H1 (cell line): ENCODE results near the gene STXBP5. TPM values are rescaled to one million over a fixed set of nuclear protein-coding genes. Genes with fewer than 3 reads are reported as not detected.

Source experiments
- CTCF ChIA-PET: fragments of 300-600 bp; sonication (Branson Sonifier 250); formaldehyde crosslinking; loops from one replicate; lab custom pipeline; 2021; ENCODE audit not compliant: partially characterized antibody; lab: Charles Lee
- POLR2A ChIA-PET: fragments of 300-600 bp; sonication (Branson Sonifier 250); formaldehyde crosslinking; loops from one replicate; lab custom pipeline; 2021; ENCODE audit warnings: inconsistent platforms; ENCODE audit not compliant: partially characterized antibody; lab: Charles Lee
- DNase-seq, 2 experiments: peaks; one replicate each; pipeline versions ENCODE4 v3.0.0 to v3.0.0-alpha.2; 2010 to 2022; ENCODE audit warnings: low spot score in 2 of 2, low read depth in 1 of 2, mixed read lengths in 1 of 2
- FAIRE-seq: peaks from 2 replicates; lab custom pipeline; 2011; peaks lifted over from hg19 to GRCh38; lab: Jason Lieb, UNC
- H2AFZ ChIP-seq: 2 replicates; pipeline ENCODE4 v1.8.1; 2012; ENCODE audit warnings: low read length, inconsistent platforms
- H2AK5ac ChIP-seq: 2 replicates; pipeline ENCODE4 v1.6.1; 2013; ENCODE audit warnings: low read depth, low read length
- H2BK120ac ChIP-seq: replicated peaks from 2 replicates; pipeline ENCODE3; 2013; ENCODE audit warnings: low read depth, low read length, inconsistent platforms
- H2BK12ac ChIP-seq: 2 replicates; pipeline ENCODE4 v1.6.1; 2013; ENCODE audit warnings: low read depth, low read length
- H2BK15ac ChIP-seq: 2 replicates; pipeline ENCODE4 v1.6.1; 2013; ENCODE audit warnings: low read length
- H2BK20ac ChIP-seq: 2 replicates; pipeline ENCODE4 v1.6.1; 2013; ENCODE audit warnings: low read length
- H2BK5ac ChIP-seq: 2 replicates; pipeline ENCODE4 v1.6.1; 2013; ENCODE audit warnings: low read depth, low read length
- H3K14ac ChIP-seq: 2 replicates; pipeline ENCODE4 v1.6.1; 2013; ENCODE audit warnings: inconsistent platforms; ENCODE audit not compliant: insufficient read length
- H3K18ac ChIP-seq: 2 replicates; pipeline ENCODE4 v1.6.1; 2013; ENCODE audit warnings: low read length; ENCODE audit errors: extremely low read depth
- H3K23ac ChIP-seq: 2 replicates; pipeline ENCODE4 v1.6.1; 2013; ENCODE audit warnings: inconsistent platforms; ENCODE audit not compliant: insufficient read length
- H3K23me2 ChIP-seq: 2 replicates; pipeline ENCODE4 v1.6.1; 2013; ENCODE audit warnings: low read depth, low read length
- H3K27ac ChIP-seq: 2 replicates; pipeline ENCODE4 v1.6.1; 2011; ENCODE audit warnings: low read depth, low read length, inconsistent platforms
- H3K27me3 ChIP-seq, 4 experiments: replicated peaks in 1 of 4; 1 replicate in 1 of 4; 2 replicates in 3 of 4; pipeline versions ENCODE4 v1.6.1 to v1.8.1; 2011 to 2013; ENCODE audit warnings: low read length in 3 of 4, mild to moderate bottlenecking in 3 of 4, inconsistent platforms in 2 of 4, mixed read lengths in 2 of 4, moderate library complexity in 1 of 4; ENCODE audit not compliant: control insufficient read depth in 3 of 4, insufficient read depth in 3 of 4; ENCODE audit errors: extremely low read depth in 1 of 4
- H3K36me3 ChIP-seq, 4 experiments: 2 replicates each; pipeline versions ENCODE4 v1.6.1 to v1.8.1; 2011 to 2013; ENCODE audit warnings: mild to moderate bottlenecking in 4 of 4, low read length in 3 of 4, moderate library complexity in 2 of 4, control low read depth in 1 of 4, inconsistent platforms in 1 of 4; ENCODE audit not compliant: insufficient read depth in 4 of 4, control insufficient read depth in 2 of 4
- H3K4ac ChIP-seq: replicated peaks from 2 replicates; pipeline ENCODE3; 2013; ENCODE audit warnings: low read length, low read depth, mixed read lengths, inconsistent platforms; ENCODE audit not compliant: insufficient read length
- H3K4me1 ChIP-seq, 4 experiments: replicated peaks in 1 of 4; 1 replicate in 1 of 4; 2 replicates in 3 of 4; pipeline versions ENCODE4 v1.6.1 to v1.8.1; 2011 to 2013; ENCODE audit warnings: low read length in 3 of 4, inconsistent platforms in 2 of 4, mixed read lengths in 1 of 4; ENCODE audit not compliant: insufficient read depth in 4 of 4, control insufficient read depth in 3 of 4
- H3K4me2 ChIP-seq, 2 experiments: 2 replicates each; pipeline versions ENCODE4 v1.6.1 to v1.8.1; 2011 to 2013; ENCODE audit warnings: low read depth in 2 of 2, low read length in 2 of 2, control low read depth in 1 of 2, inconsistent platforms in 1 of 2, mild to moderate bottlenecking in 1 of 2; ENCODE audit not compliant: insufficient read depth in 1 of 2
- H3K4me3 ChIP-seq, 4 experiments: fragments of 200-600, 300-600 bp in 1 of 4; sonication (generic), shearing (Covaris generic), sonication (Bioruptor Twin) in 1 of 4; 2 replicates each; pipeline versions ENCODE4 v1.5.1 to v1.8.1; 2011 to 2016; ENCODE audit warnings: low read length in 4 of 4, low read depth in 3 of 4, control low read depth in 2 of 4, inconsistent platforms in 2 of 4, mild to moderate bottlenecking in 2 of 4, mixed read lengths in 1 of 4, moderate library complexity in 1 of 4; ENCODE audit not compliant: insufficient read depth in 2 of 4; ENCODE audit errors: extremely low read depth in 1 of 4
- H3K56ac ChIP-seq: replicated peaks from 2 replicates; pipeline ENCODE3; 2013; ENCODE audit warnings: low read depth, mild to moderate bottlenecking, mixed read lengths, low read length, inconsistent platforms; ENCODE audit not compliant: insufficient read length
- H3K79me1 ChIP-seq: 2 replicates; pipeline ENCODE4 v1.6.1; 2013; ENCODE audit warnings: low read depth, low read length, control low read depth
- H3K79me2 ChIP-seq, 2 experiments: 2 replicates each; pipeline versions ENCODE4 v1.6.1 to v1.8.1; 2012 to 2013; ENCODE audit warnings: low read length in 2 of 2, mild to moderate bottlenecking in 2 of 2, inconsistent platforms in 1 of 2; ENCODE audit not compliant: insufficient read depth in 2 of 2, control insufficient read depth in 1 of 2
- H3K9ac ChIP-seq, 4 experiments: replicated peaks in 1 of 4; 1 replicate in 1 of 4; 2 replicates in 3 of 4; pipeline versions ENCODE4 v1.6.1 to v1.8.1; 2011 to 2013; ENCODE audit warnings: low read depth in 3 of 4, low read length in 3 of 4, control low read depth in 2 of 4, mild to moderate bottlenecking in 2 of 4, moderate library complexity in 2 of 4, inconsistent platforms in 1 of 4; ENCODE audit errors: extremely low read depth in 1 of 4
- H3K9me3 ChIP-seq, 2 experiments: 2 replicates each; pipeline versions ENCODE4 v1.6.1 to v1.8.1; 2012 to 2013; ENCODE audit warnings: mild to moderate bottlenecking in 2 of 2, moderate library complexity in 2 of 2, control low read depth in 1 of 2, inconsistent platforms in 1 of 2, low read depth in 1 of 2, low read length in 1 of 2, mixed read lengths in 1 of 2; ENCODE audit not compliant: insufficient read depth in 2 of 2
- H4K20me1 ChIP-seq, 2 experiments: replicated peaks in 1 of 2; 2 replicates each; pipeline versions ENCODE3 to v1.8.1; 2011 to 2013; ENCODE audit warnings: inconsistent platforms in 2 of 2, low read length in 2 of 2, mild to moderate bottlenecking in 1 of 2; ENCODE audit not compliant: insufficient read depth in 2 of 2, control insufficient read depth in 1 of 2
- H4K5ac ChIP-seq: 2 replicates; pipeline ENCODE4 v1.6.1; 2013; ENCODE audit warnings: low read length, low read depth, mixed read lengths, inconsistent platforms; ENCODE audit not compliant: insufficient read length
- H4K8ac ChIP-seq: 2 replicates; pipeline ENCODE4 v1.8.0; 2013; ENCODE audit warnings: mild to moderate bottlenecking, moderate library complexity, low read length, inconsistent platforms; ENCODE audit not compliant: insufficient read depth; ENCODE audit errors: extremely low read depth
- H4K91ac ChIP-seq: replicated peaks from 2 replicates; pipeline ENCODE3; 2013; ENCODE audit warnings: low read length, mixed read lengths, inconsistent platforms; ENCODE audit not compliant: insufficient read length
- EP300 ChIP-seq, 2 experiments: IDR thresholded peaks; 1 replicate in 1 of 2; 2 replicates in 1 of 2; pipeline ENCODE4 v1.6.1; 2011 to 2012; ENCODE audit warnings: low read depth in 2 of 2, low read length in 2 of 2, mild to moderate bottlenecking in 2 of 2, borderline replicate concordance in 1 of 2, inconsistent platforms in 1 of 2, moderate library complexity in 1 of 2
- JUN ChIP-seq: IDR thresholded peaks from 2 replicates; pipeline ENCODE4 v1.6.1; 2011; ENCODE audit warnings: low read depth, mild to moderate bottlenecking, improper control_type of control experiment, low read length
- RFX5 ChIP-seq: IDR thresholded peaks from 2 replicates; pipeline ENCODE4 v1.6.1; 2011; ENCODE audit warnings: low read depth, low read length, improper control_type of control experiment, borderline replicate concordance
- TBP ChIP-seq: IDR thresholded peaks from 2 replicates; pipeline ENCODE4 v1.6.1; 2011; ENCODE audit warnings: low read depth, low read length, improper control_type of control experiment
- WGBS, 2 experiments: shearing (Covaris generic) in 1 of 2; methylation state at CpG; one replicate each; pipeline versions ENCODE4 v1.1.6 to v1.1.7; 2013 to 2015; ENCODE audit warnings: low lambda C conversion rate in 2 of 2, mixed read lengths in 2 of 2, inconsistent platforms in 1 of 2, low coverage in 1 of 2, missing lambda C conversion rate in 1 of 2; ENCODE audit not compliant: insufficient replicate concordance in 2 of 2, insufficient coverage in 1 of 2, insufficient read length in 1 of 2; ENCODE audit errors: extremely low coverage in 1 of 2, missing lambda C conversion rate in 1 of 2; 5-methylcytosine and 5-hydroxymethylcytosine counted together
- polyA plus RNA-seq, 7 experiments: library from polyadenylated mRNA; depleted of rRNA in 3 of 7; stranded (reverse) in 5 of 7; unstranded in 2 of 7; fragments of >200 nt in 5 of 7; fragments of 200-250 nt in 2 of 7; gene quantifications; 1 replicate in 5 of 7; 2 replicates in 1 of 7; 4 replicates in 1 of 7; pipeline versions ENCODE4 v1.2.1 to v1.2.3, GENCODE V29; 2011 to 2013; ENCODE audit warnings: missing spikeins in 2 of 7, mixed read lengths in 2 of 7
- total RNA-seq: library from RNA; stranded (reverse); fragmentation: NEBNext Ultra II Directional; extraction: Animal tissue kit (Norgen Biotek cat#: 25700); gene quantifications from 2 replicates; pipeline ENCODE4 v1.2.1, GENCODE V29; 2021
- TF ChIP-seq, protein P1 (sequence below), 3 experiments: IDR thresholded peaks; 1 replicate in 2 of 3; 2 replicates in 1 of 3; pipeline versions ENCODE4 v1.5.1 to v1.6.1; 2011; ENCODE audit warnings: low read length in 3 of 3, mild to moderate bottlenecking in 3 of 3, inconsistent platforms in 2 of 3, low read depth in 1 of 3, moderate library complexity in 1 of 3; ENCODE audit not compliant: insufficient read depth in 1 of 3; ENCODE audit errors: control extremely low read depth in 1 of 3

The STXBP5 gene
- total and polyA plus RNA-seq, 2 of the 8 experiments (the other 6 are each of a cell fraction or from before 2014, with no cell fraction given) = 2.7 to 10.8 TPM

DNA sequence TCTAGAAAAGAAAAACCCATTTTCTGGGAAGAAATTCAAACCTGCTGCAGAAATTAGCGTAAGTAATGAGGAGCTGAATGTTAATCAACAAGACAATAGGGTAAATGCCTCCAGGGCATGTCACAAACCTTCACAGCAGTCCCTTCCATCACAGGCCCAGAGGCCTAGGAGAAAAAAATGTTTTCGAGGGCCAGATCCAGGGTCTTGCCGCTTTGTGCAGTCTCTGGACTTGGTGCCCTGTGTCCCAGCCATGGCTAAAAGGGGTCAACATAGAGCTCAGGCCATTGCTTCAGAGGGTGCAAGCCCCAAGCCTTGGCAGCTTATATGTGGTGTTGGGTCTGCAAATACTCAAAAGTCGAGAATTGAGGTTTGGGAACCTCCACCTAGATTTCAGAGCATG is 99.8 kb downstream of the STXBP5 start:
- Histone ChIP-seq H3K23ac (no peak overlapping the region), H3K4me2 (no peak overlapping the region), H4K20me1 (no peaks in the 10 kb centered on the region), H2BK12ac (no peak overlapping the region), H3K4ac (no peak overlapping the region), H3K27me3 (no peaks in the 10 kb centered on the region), H2AK5ac (no peak overlapping the region), H3K18ac (no peak overlapping the region), H4K91ac (no peak overlapping the region), H3K23me2 (no peaks in the 10 kb centered on the region), H3K79me1 (no peaks in the 10 kb centered on the region), H3K79me2 (no peaks in the 10 kb centered on the region), H2BK15ac (no peak overlapping the region), H2AFZ (no peak overlapping the region), H4K5ac (no peak overlapping the region), H2BK5ac (no peak overlapping the region), H2BK120ac (no peak overlapping the region), H3K56ac (no peak overlapping the region), H3K36me3 (peaks cover 0 to 18% (median 5%) of the 10 kb centered on the region in 4 experiments; a peak in 3 of 8 replicates), H3K9ac (no peak overlapping the region), H3K14ac (no peak overlapping the region), H3K4me3 (no peak overlapping the region)
- no peak for FAIRE-seq
- POLR2A ChIA-PET = no interaction called here
- CTCF ChIA-PET = interaction anchor here (0.6 kb wide), 1 partner anchor 772 kb away, joined by 3 read pairs; no protein-coding TSS in a partner anchor
- 92% methylated on average over 4 of the region's 4 CpGs; no CpG with 5 or more reads in 1 of the 2 experiments for WGBS, 2 experiments
- TF ChIP-seq JUN (no peak), EP300 (IDR thresholded peaks at IDR 0.05; ENCODE audit: borderline replicate concordance in 1 of 2, low read depth in 2 of 2, low read length in 2 of 2) (no peak), RFX5 (no peak), TBP (no peak)
- TF ChIP-seq, protein P1, sequence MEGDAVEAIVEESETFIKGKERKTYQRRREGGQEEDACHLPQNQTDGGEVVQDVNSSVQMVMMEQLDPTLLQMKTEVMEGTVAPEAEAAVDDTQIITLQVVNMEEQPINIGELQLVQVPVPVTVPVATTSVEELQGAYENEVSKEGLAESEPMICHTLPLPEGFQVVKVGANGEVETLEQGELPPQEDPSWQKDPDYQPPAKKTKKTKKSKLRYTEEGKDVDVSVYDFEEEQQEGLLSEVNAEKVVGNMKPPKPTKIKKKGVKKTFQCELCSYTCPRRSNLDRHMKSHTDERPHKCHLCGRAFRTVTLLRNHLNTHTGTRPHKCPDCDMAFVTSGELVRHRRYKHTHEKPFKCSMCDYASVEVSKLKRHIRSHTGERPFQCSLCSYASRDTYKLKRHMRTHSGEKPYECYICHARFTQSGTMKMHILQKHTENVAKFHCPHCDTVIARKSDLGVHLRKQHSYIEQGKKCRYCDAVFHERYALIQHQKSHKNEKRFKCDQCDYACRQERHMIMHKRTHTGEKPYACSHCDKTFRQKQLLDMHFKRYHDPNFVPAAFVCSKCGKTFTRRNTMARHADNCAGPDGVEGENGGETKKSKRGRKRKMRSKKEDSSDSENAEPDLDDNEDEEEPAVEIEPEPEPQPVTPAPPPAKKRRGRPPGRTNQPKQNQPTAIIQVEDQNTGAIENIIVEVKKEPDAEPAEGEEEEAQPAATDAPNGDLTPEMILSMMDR (IDR thresholded peaks at IDR 0.05; ENCODE audit: control extremely low read depth in 1 of 3, insufficient read depth in 1 of 3, low read depth in 1 of 3, low read length in 3 of 3) = no peak
- TF ChIP-seq, all 59 proteins: peak for 0
- Histone ChIP-seq H2BK20ac (no peak overlapping the region), H3K9me3 (peaks cover 17 to 25% of the 10 kb centered on the region in 2 experiments), H3K4me1 (no peaks in the 10 kb centered on the region), H3K27ac (no peak overlapping the region), H4K8ac (no peak overlapping the region)
- DNase-seq = no peak
